Tibial artery (tissue), 4 donors: ENCODE data around the gene CERS1.

Experiments used
- DNase-seq, 2 donors: peaks; one replicate each; pipeline ENCODE4 v3.0.0-alpha.2; 2019
- H3K27ac ChIP-seq, 2 donors: fragments of 200-600 bp; sonication (generic) in 1 of 2; 1 replicate in 1 of 2; 2 replicates in 1 of 2; pipeline ENCODE4 v1.5.1; 2018 to 2019; ENCODE audit warnings: mild to moderate bottlenecking in 1 of 2
- H3K27me3 ChIP-seq, 2 donors: fragments of 200-600 bp; sonication (generic) in 1 of 2; one replicate each; pipeline versions ENCODE4 v1.5.1 to v1.6.0; 2016 to 2019
- H3K36me3 ChIP-seq, 3 donors: fragments of 200-600 bp; sonication (generic) in 2 of 3; one replicate each; pipeline ENCODE4 v1.5.1; 2016 to 2019; ENCODE audit warnings: mild to moderate bottlenecking in 2 of 3
- H3K4me1 ChIP-seq, 4 donors: fragments of 200-600 bp; sonication (generic) in 2 of 4; 1 replicate in 3 of 4; 2 replicates in 1 of 4; pipeline ENCODE4 v1.5.1; 2016 to 2019
- H3K4me3 ChIP-seq, 2 donors: fragments of 200-600 bp; sonication (generic) in 1 of 2; 1 replicate in 1 of 2; 2 replicates in 1 of 2; pipeline ENCODE4 v1.5.1; 2018 to 2019; ENCODE audit warnings: mild to moderate bottlenecking in 2 of 2
- H3K9me3 ChIP-seq, 3 donors: fragments of 200-600 bp; sonication (generic) in 1 of 3; one replicate each; pipeline ENCODE4 v1.5.1; 2016 to 2019
- intact Hi-C: fragments of 100-400 bp; cut with DNase I; formaldehyde crosslinking; loops from one replicate; pipeline ENCODE4 v1.15.0; 2023; ENCODE audit warnings: low total_unique reads
- TF ChIP-seq, protein P1 (sequence below), 2 experiments: fragments of 200-600 bp in 1 of 2; fragments of 450-650 bp in 1 of 2; IDR thresholded peaks; one replicate each; pipeline ENCODE4 v1.5.1; 2017 to 2019; ENCODE audit warnings: antibody characterized with exemption in 2 of 2, mild to moderate bottlenecking in 1 of 2, moderate library complexity in 1 of 2

CERS1 gene

DNA sequence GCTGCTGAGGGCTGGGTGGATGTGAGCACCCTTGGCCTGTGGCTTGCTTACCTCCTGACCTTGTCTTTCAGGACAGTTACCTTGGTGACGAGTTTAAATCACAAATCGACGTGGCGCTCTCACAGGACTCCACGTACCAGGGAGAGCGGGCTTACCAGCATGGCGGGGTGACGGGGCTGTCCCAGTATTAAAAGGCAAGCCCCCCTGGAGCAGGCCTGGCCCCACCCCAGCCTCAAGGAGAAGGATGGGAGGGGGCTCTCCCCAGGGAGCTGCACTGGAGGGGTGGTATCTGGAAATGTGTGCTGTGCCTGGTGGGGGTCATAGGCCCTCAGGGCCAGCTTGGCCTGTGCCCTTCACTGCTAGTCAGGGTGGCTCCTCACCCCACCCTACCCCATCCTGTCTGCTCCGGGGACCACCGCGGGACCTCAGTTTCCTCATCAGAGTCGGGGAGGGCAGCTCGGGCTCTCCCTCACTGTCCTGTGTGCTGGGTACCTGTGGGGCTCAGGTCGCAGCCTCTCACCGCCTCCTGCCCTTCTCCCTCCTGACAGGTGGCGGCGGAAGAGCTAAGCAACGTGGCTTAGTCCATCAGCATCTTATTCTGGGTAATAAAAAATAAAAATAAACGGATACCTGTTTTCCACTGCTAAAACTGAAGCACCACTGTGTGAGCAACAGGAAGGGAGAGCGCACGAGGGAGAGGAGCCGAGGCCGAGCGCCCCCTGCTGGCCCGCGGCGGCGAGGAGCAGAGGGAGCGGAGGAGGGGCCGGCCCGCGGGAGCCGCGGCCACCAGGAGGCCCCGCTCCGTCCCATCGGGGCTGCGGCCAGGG, 29.8 kb downstream of the CERS1 start:
- DNase-seq = no peak
- Histone ChIP-seq H3K9me3 (no peaks in the 10 kb centered on the region), H3K36me3 (peaks cover 67 to 76% (median 71%) of the 10 kb centered on the region in 3 donors), H3K27ac (no peak overlapping the region), H3K4me3 (no peak overlapping the region), H3K27me3 (peaks cover 0 to 20% of the 10 kb centered on the region in 2 donors), H3K4me1 (peaks cover 0 to 16% (median 11%) of the 10 kb centered on the region in 4 donors)
- TF ChIP-seq, protein P1, sequence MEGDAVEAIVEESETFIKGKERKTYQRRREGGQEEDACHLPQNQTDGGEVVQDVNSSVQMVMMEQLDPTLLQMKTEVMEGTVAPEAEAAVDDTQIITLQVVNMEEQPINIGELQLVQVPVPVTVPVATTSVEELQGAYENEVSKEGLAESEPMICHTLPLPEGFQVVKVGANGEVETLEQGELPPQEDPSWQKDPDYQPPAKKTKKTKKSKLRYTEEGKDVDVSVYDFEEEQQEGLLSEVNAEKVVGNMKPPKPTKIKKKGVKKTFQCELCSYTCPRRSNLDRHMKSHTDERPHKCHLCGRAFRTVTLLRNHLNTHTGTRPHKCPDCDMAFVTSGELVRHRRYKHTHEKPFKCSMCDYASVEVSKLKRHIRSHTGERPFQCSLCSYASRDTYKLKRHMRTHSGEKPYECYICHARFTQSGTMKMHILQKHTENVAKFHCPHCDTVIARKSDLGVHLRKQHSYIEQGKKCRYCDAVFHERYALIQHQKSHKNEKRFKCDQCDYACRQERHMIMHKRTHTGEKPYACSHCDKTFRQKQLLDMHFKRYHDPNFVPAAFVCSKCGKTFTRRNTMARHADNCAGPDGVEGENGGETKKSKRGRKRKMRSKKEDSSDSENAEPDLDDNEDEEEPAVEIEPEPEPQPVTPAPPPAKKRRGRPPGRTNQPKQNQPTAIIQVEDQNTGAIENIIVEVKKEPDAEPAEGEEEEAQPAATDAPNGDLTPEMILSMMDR (IDR thresholded peaks at IDR 0.05) = peak; percentile 91 to 93
- intact Hi-C loops = no loop called here

DNA sequence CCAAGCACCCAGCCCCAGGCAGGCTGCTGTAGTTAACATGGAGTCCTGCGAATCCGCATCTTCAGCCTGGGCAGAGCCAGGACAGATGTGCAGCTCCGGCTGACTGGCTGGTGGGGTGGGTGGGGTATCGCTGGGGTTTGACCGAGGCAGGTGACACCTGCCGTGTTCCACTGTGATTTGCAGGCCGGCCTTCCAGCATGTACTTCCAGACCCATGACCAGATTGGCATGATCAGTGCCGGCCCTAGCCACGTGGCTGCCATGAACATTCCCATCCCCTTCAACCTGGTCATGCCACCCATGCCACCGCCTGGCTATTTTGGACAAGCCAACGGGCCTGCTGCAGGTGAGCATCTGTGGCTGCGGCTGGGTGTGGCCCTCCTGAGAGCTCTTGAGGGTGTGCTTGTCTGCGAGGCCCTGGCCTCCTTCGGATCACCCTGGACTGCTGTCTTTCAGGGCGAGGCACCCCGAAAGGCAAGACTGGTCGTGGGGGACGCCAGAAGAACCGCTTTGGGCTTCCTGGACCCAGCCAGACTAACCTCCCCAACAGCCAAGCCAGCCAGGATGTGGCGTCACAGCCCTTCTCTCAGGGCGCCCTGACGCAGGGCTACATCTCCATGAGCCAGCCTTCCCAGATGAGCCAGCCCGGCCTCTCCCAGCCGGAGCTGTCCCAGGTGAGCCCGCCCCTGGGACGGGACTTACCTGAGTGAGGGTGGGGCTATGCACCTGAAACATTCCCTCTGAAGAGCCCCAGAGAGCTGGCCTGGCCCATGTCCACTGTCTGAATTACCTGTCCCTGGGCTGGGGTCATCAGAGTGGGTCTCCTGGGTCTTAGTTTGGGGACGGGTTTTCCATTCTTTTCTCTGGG, 30.6 kb downstream of the CERS1 start:
- Histone ChIP-seq H3K4me1 (peaks cover 0 to 16% (median 10%) of the 10 kb centered on the region in 4 donors), H3K36me3 (peaks cover 75 to 84% (median 80%) of the 10 kb centered on the region in 3 donors), H3K27me3 (peaks cover 0 to 20% of the 10 kb centered on the region in 2 donors), H3K27ac (no peak overlapping the region), H3K4me3 (no peak overlapping the region), H3K9me3 (no peaks in the 10 kb centered on the region)
- intact Hi-C loops = no loop called here
- DNase-seq = no peak
- TF ChIP-seq, protein P1 (IDR thresholded peaks at IDR 0.05) = no peak

- DNase-seq = no peak
- Histone ChIP-seq H3K4me1 (peaks cover 0 to 2% (median 0%) of the 10 kb centered on the region in 4 donors), H3K4me3 (no peak overlapping the region), H3K27me3 (peaks cover 0 to 10% of the 10 kb centered on the region in 2 donors), H3K27ac (no peak overlapping the region), H3K36me3 (peaks cover 90 to 99% (median 94%) of the 10 kb centered on the region in 3 donors), H3K9me3 (no peaks in the 10 kb centered on the region)
- TF ChIP-seq, protein P1 (IDR thresholded peaks at IDR 0.05) = no peak
- intact Hi-C loops = no loop called here
Measured at GRCh38 chr19:18863843-18864362, 32.1 kb downstream of the CERS1 start.

DNA sequence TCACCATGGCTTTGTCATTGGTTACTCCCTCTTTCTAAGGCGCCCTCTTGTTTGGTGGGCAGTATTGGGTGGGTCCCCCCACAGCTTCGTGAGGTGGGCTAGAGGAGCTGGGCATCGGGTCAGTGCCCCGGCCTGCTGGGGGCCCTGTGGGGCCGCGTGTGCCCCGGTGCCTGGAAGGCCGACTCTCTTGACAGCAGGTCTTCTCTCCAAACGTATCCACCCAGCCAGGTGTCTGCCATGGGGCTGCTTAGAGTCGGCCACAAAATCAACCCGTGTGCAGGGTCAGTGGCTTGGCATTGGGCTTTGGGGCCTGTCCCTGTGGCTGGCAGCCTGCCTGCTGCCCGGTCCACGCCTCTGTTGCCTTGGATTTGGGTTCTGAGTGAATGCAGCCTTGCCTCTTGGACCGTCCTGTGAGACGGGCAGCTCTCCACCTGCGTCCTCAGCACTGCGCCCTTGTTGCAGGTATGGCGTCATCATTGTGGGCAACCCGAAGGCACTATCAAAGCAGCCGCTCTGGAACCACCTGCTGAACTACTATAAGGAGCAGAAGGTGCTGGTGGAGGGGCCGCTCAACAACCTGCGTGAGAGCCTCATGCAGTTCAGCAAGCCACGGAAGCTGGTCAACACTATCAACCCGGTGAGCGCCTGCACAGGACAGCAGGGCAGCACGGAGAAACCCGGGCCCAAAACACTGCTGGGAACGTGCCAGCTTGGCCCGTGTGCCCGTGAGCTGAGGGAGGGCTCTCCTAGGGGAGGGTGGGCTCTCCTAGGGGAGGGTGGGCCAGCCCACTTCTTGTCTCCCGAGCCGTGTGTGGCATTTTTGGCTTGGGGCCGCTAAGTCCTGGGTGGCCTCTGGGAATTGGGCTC, 32.7 kb downstream of the CERS1 start:
- Histone ChIP-seq H3K27ac (no peak overlapping the region), H3K9me3 (no peaks in the 10 kb centered on the region), H3K27me3 (peaks cover 0 to 5% of the 10 kb centered on the region in 2 donors), H3K4me1 (no peaks in the 10 kb centered on the region), H3K4me3 (no peak overlapping the region), H3K36me3 (peaks cover 97 to 100% (median 97%) of the 10 kb centered on the region in 3 donors)
- TF ChIP-seq, protein P1 (IDR thresholded peaks at IDR 0.05) = no peak
- no peak for DNase-seq
- intact Hi-C loops = no loop called here

DNA sequence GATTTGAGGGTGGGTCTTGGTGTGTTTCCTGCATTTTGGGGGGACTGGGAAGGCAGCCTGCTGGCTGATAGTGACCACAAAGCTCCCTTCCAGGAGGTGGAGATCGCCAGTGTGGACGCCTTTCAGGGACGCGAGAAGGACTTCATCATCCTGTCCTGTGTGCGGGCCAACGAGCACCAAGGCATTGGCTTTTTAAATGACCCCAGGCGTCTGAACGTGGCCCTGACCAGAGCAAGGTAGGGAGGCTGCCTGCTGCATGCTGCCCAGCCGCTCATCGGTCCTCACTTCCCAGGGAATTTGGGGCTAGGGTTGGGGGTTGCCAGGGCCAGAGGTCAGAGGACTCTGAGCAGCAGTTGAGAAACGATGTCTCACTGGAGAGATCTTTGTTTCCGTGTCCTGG, 34.0 kb downstream of the CERS1 start:
- no peaks in the 10 kb centered on the region for H3K27me3 ChIP-seq
- no peaks in the 10 kb centered on the region for H3K9me3 ChIP-seq
- no peak overlapping the region for H3K4me3 ChIP-seq
- TF ChIP-seq, protein P1 (IDR thresholded peaks at IDR 0.05) = no peak
- H3K36me3 ChIP-seq = peaks cover 97 to 100% (median 97%) of the 10 kb centered on the region in 3 donors
- intact Hi-C loops = no loop called here
- no peaks in the 10 kb centered on the region for H3K4me1 ChIP-seq
- no peak overlapping the region for H3K27ac ChIP-seq
- no peak for DNase-seq
